HepG2 (cell line): ENCODE results near the gene RELL2. TPM values are rescaled to one million over a fixed set of nuclear protein-coding genes. Genes with fewer than 3 reads are reported as not detected.

Experiments used
- ARID3A ChIP-seq: IDR thresholded peaks from 2 replicates; pipeline ENCODE4 v1.6.1; 2012; ENCODE audit warnings: low read depth, low read length, improper control_type of control experiment
- HNF1A ChIP-seq, 2 experiments: sonication (generic) in 1 of 2; formaldehyde crosslinking in 1 of 2; IDR thresholded peaks; 2 replicates each; pipeline versions ENCODE4 v1.4.0 to v1.6.1; 2016 to 2020; ENCODE audit warnings: borderline replicate concordance in 1 of 2, low read depth in 1 of 2, mild to moderate bottlenecking in 1 of 2, missing genetic modification reagents in 1 of 2
- MIER3 ChIP-seq: IDR thresholded peaks from 2 replicates; pipeline ENCODE4 v1.6.1; 2016; ENCODE audit warnings: missing compliant biosample characterization, borderline replicate concordance
- MLXIP ChIP-seq: sonication (generic); formaldehyde crosslinking; IDR thresholded peaks from 2 replicates; pipeline ENCODE4 v1.9.0; 2021; ENCODE audit warnings: missing genetic modification reagents, borderline replicate concordance
- PRDM15 ChIP-seq: sonication (generic); formaldehyde crosslinking; IDR thresholded peaks from 2 replicates; pipeline ENCODE4 v1.4.0; 2020; ENCODE audit warnings: missing genetic modification reagents
- RORA ChIP-seq: sonication (generic); formaldehyde crosslinking; IDR thresholded peaks from 2 replicates; pipeline ENCODE4 v1.5.0; 2020; ENCODE audit warnings: mild to moderate bottlenecking, missing genetic modification reagents, moderate library complexity
- SPEN ChIP-seq: sonication (generic); formaldehyde crosslinking; IDR thresholded peaks from 2 replicates; pipeline ENCODE4 v1.5.1; 2020; ENCODE audit warnings: low read depth, mild to moderate bottlenecking, missing genetic modification reagents
- YEATS2 ChIP-seq: sonication (generic); formaldehyde crosslinking; IDR thresholded peaks from 2 replicates; pipeline ENCODE4 v1.4.0; 2020; ENCODE audit warnings: missing genetic modification reagents, borderline replicate concordance
- ZBTB34 ChIP-seq: sonication (generic); formaldehyde crosslinking; IDR thresholded peaks from 2 replicates; pipeline ENCODE4 v1.8.0; 2022; ENCODE audit warnings: mild to moderate bottlenecking, missing genetic modification reagents
- ZNF333 ChIP-seq: sonication (generic); formaldehyde crosslinking; IDR thresholded peaks from 2 replicates; pipeline ENCODE4 v1.4.0; 2020; ENCODE audit warnings: mild to moderate bottlenecking, missing genetic modification reagents, borderline replicate concordance
- ZNF510 ChIP-seq: sonication (generic); formaldehyde crosslinking; IDR thresholded peaks from 2 replicates; pipeline ENCODE4 v1.4.0; 2020; ENCODE audit warnings: low read depth, mild to moderate bottlenecking, missing genetic modification reagents
- ZNF607 ChIP-seq: sonication (generic); formaldehyde crosslinking; IDR thresholded peaks from 2 replicates; pipeline ENCODE4 v1.5.1; 2020; ENCODE audit warnings: missing genetic modification reagents, mild to moderate bottlenecking, borderline replicate concordance
- polyA plus RNA-seq, 8 experiments: library from polyadenylated mRNA; depleted of rRNA in 3 of 8; stranded (reverse) in 7 of 8; unstranded in 1 of 8; fragments of >200 nt; fragmentation: Illumina TruSeq in 4 of 8; extraction: Trizol in 4 of 8; gene quantifications; 2 replicates each; pipeline versions ENCODE4 v1.2.1 to v1.2.3, GENCODE V29; 2011 to 2016; ENCODE audit warnings: low read depth in 4 of 8, missing spikeins in 1 of 8, mixed read lengths in 1 of 8; ENCODE audit not compliant: insufficient read depth in 1 of 8
- total RNA-seq, 5 experiments: library from RNA; depleted of rRNA; stranded (reverse); fragments of >200 nt; fragmentation: Illumina TruSeq; extraction: Trizol; gene quantifications; 2 replicates each; pipeline ENCODE4 v1.2.3, GENCODE V29; 2016; ENCODE audit warnings: low read depth in 1 of 5

The RELL2 gene
- total and polyA plus RNA-seq, 2 of the 13 experiments (the other 11 are each of a cell fraction or from before 2014, with no cell fraction given), result 6.4 to 8.3 TPM

- TF ChIP-seq PRDM15 (CRISPR knock-in tag) (no peak), YEATS2 (peak; percentile 23; the same call in 1 of the 2 replicates), ZBTB34 (no peak), ARID3A (no peak), ZNF510 (CRISPR knock-in tag) (no peak), ZNF607 (CRISPR knock-in tag) (0 out of 2 replicates have a peak, but pooled peaks have one; percentile 37), ZNF333 (CRISPR knock-in tag) (no peak), MLXIP (CRISPR knock-in tag) (no peak), MIER3 (CRISPR knock-in tag) (no peak), HNF1A (IDR thresholded peaks at IDR 0.05; ENCODE audit: low read depth) (no peak), HNF1A (CRISPR knock-in tag; IDR thresholded peaks at IDR 0.05; ENCODE audit: borderline replicate concordance) (no peak), RORA (CRISPR knock-in tag) (no peak), SPEN (CRISPR knock-in tag) (no peak)
These were observed 14.3 kb downstream of the RELL2 start, which contains the start of gene FCHSD1 (continued) for GRCh38 chr5:141650851-141651727.
